HG03575 (cell line): Measurements from ENCODE around the gene MATN3.

Source experiments
- ATAC-seq: cut with Tn5 transposase; IDR thresholded peaks from one replicate; pipeline ENCODE4 v1.9.1; 2021; ENCODE audit not compliant: unreplicated experiment, insufficient number of reproducible peaks, low FRiP score; ENCODE audit errors: extremely low read depth

MATN3 gene

DNA sequence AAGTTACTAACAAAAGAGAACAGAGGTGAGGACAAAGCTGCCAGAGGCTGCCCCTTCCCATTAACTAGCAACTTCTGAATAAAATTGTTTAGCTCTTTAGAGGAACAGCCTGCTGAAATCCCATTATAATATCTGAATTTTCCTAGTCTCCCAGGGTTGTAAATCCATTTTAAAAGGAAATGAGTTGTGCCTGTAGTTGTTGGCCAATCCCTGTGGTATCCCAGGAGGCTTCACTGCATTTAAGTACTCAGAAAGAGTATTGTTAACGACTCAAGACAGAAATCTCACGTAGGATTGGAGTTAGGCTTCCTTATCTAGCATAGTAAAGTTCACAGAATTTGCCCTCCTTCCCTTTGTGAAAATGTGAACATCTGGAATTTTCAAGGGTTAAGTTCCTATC is 30.1 kb upstream of the MATN3 start:
- ATAC-seq, result no peak

DNA sequence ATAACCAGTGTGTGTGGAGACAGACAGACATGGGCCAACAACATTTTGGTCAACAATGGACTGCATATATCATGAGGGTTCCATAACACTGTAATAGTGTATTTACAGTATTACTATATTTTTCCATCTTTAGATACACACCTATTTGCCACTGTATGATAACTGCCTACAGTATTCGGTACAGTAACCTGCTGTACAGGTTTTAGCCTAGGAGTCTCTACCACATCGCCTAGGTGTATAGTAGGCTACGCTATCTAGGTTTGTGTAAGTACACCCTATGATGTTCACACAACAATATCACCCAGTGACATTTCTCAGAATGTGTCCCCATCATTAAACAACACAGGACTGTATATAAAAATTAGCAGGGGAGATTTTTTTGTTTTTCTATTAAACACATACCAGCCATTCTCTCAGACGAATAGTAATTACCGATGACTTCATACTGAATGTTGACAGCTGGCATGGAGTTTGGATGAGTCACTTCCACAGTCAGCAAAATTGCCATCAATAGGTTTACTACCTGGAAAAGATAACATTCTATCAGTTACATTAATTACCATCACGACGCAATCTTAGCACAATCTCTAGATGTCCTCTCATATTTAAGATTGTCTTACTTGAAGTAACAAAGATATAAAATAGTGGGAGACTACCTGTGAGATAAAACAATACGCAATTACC is 28.2 kb upstream of the MATN3 start:
- ATAC-seq, result no peak

DNA sequence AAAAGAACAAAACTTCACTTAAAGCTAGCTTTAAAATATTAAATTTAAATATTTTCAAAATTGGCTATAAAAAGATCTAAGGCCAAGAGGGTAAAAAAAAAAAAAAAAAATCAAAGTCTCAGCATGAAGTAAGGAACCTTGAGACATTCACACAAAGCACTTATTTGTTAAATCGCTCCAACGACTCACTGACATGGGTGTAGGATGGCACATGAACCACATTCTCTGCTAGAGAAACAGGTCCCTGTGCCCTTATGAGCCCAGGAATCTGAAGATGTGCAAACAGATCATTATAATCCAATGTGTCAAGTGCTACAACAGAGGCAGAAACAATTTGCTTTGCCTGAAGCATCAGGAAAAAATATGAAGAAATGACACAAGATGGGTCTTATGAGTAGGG is 25.2 kb upstream of the MATN3 start:
- ATAC-seq, result no peak

DNA sequence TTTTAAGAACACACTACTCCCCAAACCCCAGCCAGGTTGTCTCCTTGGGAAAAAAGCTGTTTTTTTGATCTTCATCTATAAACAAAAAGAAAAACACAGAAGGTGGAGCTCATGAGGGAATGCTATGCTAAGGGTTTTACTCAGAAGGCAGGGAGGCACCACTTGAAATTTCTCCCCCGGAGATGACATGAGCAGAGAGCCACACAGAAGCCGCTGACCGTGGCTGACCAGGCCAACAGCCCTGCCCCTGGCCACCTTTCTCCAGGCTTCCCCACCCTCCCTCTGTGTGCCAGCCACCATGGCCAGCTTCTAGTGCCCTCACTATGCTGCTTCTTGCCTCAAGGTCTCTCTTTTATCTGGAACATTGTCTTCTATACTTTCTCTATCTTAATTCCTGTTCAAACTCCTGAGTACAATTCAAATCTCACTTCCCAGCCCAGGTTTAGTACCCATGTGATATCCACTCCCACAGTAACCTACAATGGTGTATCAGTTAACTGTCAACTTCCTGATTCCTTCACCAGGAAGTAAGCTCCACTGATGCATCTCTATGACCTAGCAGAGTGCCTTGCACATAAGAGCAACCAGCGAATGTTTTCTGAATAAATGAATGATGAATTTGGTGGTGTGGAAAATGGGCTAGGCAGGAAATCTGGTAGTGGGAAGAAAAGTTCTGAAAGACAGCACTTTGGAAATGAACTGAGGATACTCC is 23.6 kb upstream of the MATN3 start:
- ATAC-seq, result no peak

DNA sequence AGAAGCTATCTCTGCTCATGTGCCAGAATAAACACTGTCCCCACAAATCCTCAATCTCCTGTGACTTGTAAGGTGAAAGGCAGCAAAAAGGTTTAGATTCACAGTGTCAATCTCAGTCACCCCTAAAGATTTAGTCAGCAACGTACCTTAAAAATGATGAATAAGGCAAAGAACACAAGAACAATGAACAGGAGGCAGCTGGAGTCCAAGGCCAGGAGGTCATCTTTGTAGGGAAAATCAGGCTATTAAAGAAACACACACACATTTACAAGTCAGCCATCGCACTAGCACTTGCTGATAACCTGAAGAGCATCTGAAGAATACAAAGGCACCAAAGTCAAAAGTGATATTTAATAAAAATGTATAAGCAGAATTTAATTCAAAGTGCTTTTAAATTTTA is 22.4 kb upstream of the MATN3 start:
- no peak for ATAC-seq

DNA sequence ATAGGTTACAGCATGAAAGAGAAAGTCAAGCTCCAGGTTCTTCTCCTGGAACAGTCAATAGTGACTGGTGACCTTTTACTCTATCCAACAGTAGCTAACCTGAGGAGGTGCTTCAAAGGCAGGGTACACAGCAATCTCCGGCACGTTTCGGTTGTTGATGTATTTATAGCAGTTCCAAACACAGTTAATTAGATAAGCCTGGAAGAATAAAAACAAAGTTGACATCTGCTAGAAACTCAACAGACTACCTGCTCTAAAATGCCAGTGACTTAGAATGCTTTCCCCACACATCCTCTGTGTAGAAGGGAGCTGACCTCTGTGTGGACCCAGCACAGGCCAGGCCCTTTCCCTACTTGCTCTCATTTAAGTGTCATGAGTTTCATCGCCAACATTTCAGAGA is 21.8 kb upstream of the MATN3 start:
- no peak for ATAC-seq

DNA sequence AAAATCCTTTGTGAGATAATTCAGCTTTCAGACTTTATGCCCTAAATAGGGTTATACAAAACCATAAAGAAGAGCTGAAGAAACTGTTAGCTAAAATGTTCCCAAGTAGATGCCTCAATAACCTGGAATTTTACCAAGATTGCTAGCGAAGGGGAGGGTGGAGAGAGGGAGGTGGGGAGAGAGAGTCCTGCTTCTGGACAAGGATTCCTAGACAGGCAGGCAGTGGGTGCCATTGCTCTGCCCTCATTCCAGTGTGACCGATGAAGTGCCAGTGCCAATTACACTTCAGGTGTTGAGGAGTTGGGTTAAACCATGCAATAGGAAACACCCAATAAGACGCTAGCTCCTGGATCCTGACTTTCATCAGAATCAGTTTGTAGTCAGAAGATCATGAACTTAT is 20.9 kb upstream of the MATN3 start:
- no peak for ATAC-seq

DNA sequence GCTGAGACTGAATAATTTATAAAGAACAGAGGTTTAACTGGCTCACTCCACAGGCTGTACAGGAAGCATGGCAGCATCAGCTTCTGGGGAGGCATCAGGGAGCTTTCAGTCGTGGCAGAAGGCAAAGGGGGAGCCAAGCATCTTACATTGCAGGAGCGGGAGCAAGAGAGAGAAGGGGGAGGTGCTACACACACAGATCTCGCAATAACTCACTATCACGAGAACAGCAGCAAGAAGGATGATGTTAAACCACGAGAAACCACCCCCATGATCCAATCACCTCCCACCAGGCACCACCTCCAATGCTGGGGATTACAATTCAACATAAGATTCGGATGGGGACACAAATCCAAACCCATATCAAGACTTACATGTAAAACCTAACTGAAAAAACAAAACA is 17.8 kb upstream of the MATN3 start:
- ATAC-seq, result no peak

DNA sequence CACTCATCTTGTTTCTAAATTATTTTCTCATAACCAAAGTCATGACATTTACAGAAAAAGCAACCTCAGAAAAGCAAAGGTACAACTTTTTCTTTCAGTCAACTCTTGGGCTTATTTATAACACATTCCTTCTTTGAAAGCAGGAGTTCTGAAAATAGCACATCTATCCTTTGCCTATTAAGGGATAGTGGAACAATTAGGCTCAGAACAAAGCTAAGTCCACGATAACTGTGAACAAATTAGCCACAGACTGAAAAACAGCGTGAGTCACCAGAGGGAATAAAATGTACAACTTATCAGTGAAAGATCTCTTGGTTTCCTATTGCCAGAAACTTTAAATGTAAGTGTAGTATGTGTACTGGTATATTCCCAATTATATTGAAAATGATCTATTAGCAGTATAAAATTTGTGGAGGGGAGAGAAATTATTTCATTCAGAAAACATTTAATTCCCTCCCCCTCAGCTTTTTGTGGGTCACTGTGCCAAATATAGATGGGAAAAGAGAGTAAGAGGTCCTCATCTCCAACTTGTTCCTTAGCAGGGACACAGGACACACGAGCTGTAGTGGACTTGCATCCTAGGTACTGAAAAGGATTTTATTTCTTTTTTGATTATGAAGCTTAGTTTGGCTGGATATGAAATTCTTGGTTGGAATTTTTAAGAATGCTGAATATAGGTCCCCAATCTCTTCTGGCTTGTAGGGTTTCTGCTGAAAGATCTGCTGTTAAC is 15.4 kb upstream of the MATN3 start:
- no peak for ATAC-seq

DNA sequence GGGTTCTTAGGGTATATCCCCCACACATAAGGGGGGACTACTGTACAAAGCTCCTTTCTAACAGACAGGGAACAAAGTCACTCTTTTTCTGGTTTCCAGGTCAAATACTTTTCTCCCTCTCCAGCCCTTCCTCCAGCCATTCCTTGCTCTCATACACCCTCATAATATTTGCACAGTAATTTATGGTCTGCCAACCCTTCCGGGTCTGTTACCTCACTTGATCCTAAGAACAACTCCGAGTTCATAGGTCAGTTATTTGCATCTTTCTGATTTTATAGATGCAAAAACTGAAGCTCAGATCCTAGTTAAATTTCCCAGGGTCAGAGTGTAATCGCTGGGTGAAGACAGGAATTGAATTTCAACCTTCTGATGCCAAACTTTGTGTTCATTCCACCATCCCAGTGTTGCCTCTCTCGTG is 14.8 kb upstream of the MATN3 start:
- ATAC-seq, result no peak

DNA sequence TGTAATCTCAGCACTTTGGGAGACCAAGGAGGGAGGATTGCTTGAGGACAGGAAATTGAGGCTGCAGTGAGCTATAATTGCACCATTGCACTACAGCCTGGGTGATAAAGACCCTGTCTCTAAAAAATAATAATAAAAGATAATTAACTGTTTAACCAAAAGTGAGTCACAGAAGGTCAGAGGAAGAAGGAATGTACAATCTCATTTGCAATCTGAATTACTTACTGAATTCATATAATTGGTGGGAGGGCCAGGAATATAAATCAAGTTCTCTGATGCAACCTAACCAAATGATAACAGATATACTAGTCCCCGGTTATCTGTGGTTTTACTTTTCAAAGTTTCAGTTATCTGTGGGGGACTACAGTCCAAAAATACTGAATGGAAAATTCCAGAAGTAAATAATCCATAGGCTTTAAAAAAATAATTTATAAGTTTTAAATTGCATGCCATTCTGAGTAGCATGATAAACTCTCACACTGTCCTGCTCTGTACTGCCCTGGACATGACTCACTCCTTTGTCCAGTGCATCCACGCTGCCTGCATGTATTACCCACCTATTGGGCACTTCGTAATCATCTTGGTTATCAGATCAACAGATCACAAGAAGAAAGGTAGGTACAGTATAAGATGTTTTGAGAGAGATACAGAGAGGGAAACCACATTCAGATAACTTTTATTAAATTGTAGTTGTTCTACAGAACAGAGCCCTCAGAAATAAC is 12.8 kb upstream of the MATN3 start:
- no peak for ATAC-seq

DNA sequence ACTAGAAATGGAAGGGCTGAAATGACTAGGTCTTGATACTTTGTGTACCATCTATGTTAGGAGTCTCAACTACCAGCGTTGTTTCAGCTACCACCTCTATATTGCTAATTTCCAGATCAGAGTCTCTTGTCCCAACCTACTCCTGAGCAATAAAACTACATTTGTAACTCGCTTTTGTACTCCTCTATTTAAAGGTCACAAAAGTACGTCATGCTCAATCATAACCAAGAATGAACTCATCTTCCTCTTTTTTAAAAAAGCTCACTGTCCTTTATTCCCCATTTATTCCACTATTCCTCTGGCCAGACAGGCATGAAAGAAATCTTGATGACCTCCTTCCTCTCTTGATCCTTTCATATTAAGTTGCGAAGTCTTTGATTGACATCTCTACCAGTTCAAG is 11.2 kb upstream of the MATN3 start:
- ATAC-seq, result no peak

DNA sequence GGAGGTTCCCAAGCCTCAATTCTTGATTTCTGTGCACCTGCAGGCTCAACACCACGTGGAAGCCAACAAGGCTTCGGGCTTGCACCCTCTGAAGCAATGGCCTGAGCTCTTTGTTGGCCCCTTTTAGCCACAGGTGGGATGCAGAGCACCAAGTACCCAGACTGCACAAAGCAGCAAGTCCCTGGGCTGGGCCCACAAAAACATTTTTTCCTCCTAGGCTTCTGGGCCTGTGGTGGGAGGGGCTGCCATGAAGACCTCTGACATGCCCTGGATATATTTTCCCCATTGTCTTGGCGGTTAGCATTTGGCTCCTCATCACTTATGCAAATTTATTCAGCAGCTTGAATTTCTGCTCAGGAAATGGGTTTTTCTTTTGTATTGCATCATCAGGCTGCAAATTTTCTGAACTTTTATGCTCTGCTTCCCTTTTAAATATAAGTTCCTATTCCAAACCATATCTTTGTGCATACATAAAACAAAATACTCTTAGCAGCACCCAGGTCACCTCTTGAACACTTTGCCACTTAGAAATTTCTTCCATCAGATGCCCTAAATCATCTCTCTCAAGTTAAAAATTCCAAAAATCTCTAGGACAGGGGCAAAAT is 9.0 kb upstream of the MATN3 start:
- ATAC-seq, result no peak

DNA sequence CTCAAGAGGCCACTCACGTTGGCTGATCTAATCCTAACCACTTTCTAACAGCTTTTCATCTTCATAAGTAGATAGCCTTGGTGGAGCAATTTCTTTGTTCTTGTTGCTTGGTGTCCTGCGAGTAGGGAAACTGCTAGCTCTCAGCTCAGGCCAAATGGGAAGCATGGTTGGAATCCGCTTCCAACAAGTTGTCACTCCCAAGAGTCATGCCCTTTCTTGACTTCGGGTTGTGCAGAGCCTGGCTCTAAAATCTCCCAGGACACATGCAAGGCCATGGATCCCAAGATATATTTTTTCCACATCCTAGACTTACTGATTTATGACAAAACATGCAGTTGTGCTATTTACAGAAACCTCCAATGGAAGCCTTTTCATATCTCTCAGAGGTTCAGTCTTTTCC is 7.3 kb upstream of the MATN3 start:
- no peak for ATAC-seq

DNA sequence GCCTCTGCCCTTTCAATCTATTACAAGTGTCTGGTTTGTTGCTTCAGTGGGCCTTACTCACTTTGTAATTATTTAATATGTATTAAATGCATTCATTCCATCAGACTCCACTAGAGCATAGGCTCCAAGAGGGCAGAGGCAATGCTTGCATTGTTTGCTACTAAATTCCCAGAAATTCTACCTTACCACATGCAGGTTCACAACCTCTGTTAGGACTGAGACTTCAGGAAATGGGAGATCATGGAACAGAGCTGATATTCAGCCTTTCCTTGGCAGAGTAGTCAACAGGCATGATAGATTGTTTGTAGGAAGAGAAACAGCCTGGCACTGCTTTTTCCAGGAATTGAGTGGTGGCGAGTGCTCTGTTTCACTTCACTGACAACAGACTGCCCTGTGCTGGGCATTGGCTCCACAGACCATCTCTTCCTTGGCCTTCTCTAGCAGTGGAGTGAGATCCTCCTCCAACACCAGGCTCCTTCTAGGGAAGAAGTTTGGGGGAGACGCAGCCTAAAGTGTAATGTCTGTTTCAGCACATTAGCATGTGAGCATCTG is 6.2 kb upstream of the MATN3 start:
- no peak for ATAC-seq

DNA sequence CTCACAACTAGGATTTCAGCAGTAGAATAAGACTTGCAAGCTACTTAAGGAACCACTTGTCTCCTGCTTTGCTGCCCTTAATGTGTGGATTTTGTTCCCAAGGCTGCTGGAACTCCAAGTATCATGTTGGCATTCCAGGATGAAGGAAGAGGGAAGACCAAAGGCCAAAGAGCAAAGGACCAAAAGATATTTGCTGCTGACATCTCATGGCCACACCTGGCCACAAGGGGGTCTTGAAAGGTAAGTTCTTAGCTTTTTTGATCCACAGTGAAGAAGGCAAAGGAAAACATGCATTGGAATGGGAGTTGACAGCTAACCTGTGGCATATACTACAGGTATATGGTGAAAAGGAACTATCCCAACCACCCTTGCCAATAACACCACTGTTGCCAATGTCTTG is 3.9 kb upstream of the MATN3 start:
- no peak for ATAC-seq

DNA sequence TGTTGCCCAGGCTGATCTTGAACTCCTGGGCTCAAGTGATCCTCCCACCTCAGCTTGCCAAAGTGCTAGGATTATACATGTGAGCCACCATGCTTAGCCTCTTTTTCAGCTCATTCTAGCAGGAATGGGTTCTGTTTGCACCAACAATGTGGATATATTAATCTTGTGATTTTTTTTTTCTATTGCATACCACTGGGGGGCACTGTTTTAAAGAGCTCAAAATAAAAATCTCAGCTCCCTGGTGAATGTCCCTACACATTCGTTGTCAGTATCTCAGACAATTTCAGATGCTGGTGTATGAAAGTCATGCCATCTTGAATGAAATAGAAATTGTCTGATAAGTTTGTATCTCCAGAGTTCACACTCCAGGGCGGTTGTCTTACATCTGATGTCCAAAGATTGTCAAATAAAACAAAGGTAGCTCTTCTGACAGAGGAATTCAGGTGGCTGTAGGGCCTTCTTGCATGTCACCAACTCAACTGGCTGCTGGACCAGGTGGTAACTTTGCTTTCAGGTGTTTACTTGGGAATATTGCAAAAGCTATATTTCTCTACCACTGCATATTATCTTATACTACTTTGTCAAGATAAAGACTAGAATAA is 3.1 kb upstream of the MATN3 start:
- ATAC-seq, result no peak

DNA sequence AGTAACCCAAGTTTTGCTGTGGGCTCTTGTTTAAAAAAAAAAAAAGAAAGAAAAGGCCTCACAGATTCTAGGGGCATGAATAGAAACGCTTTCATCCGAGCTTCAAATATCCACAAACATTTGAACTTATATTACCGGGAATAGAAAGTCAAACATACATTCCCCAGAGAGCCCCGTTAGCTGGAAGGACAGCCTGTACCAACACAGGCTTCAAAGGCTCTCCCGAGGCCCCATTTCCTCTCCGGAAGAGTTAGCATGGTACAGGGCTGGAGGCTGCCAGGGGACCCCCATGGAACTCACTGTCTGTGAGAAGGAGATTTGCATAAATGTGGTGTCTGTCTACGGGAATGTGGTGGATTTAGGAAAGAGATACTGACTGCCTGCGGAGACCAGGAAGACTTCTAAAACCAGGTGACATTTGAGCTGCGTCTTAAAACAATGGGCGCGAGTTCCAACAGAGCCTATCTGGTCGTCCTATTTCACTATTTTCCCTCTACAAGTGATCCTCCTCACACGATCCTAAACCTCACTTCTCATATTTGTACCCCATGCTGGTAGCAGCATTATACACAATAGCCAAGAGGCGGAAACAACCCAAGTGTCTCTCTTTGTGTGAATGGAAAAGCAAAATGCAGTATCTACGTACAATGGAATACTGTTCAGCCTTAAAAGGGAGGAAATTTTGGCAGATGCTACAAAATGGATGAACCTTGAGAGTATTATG is 820 bp upstream of the MATN3 start:
- no peak for ATAC-seq
